ENCODE data around the gene NARS2. TPM values are rescaled to one million over a fixed set of nuclear protein-coding genes. Genes with fewer than 3 reads are reported as not detected.

The NARS2 gene
- total and polyA plus RNA-seq, 5 experiments from 2014 or later, result 9.8 to 17.9 (median 16.1) TPM

DNA sequence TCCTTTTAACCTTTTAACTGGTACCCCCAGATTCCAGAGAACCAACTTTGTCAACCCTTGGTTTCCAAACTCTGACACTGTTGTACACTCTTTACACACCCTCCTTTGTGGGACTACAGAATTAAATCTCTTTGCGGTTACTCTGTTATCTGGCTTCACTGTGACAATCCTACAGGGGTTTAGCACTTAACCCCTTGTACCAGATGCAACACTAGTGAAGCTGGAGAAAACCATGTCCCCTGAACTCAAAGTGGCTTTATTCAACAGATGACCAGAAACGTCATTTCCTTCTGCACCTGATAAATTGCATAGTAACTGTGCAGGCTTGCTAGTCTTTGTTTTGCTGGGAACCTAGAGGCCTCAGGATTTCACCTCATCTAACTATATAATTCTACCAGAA lies 151.4 kb downstream of the NARS2 start:
- Mint-ChIP-seq H3K4me1 (peaks cover 6 to 47% (median 10%) of the 10 kb centered on the region in 4 donors), H3K36me3 (peaks cover 0 to 3% (median 3%) of the 10 kb centered on the region in 3 donors), H3K9me3 (no peaks in the 10 kb centered on the region), H3K4me3 (no peak overlapping the region), H3K27ac (no peak overlapping the region), H3K27me3 (peaks cover 13 to 45% (median 23%) of the 10 kb centered on the region in 5 donors)
- no peak for DNase-seq
- POLR2A ChIA-PET, result no interaction called here
- ATAC-seq, result no peak

DNA sequence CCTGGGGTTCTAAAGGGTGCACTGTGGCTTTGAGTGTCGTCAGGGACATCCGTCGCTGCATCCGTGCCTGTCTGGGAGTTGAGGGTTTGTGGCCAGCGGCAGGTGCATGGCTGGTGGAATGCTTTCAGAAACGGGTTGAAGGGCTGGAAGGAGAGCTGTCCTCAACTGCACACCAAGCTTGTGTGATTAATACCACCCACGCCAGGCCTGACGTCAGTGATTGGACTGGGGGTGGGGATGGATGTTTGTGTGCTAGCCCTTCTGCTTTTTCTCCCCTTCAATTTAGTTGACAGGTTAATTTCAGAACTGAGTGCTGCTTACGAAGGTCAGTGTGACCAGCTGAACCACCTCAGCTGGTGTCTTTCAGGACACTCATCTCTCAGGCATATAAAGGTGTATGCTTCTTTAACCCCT lies 153.9 kb downstream of the NARS2 start:
- H3K4me1 Mint-ChIP-seq, result peaks cover 16 to 54% (median 18%) of the 10 kb centered on the region in 4 donors
- no peak for ATAC-seq

DNA sequence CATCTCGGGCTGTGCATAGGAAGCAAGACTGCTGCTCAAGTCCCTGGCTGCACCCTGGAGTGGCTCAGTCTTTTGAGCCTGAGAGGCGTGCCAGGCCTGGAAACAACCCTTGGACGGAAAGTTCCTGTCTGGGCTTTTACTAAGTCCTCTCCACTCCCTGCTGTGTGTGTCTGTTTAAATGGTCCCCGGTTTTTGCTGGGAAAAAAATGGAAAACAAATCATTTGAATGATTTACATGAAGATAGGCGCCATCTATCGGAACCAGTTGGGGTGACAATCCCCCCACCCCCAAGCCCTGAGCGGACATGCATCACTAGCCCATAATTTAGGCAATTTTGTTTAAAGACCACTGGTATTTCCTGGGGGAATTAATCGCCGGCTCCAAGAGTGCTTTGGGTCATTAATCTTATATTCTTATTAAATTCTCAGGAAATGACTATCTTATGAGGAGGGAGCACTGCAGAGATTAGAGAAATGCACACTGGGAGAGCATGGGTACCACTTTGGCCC lies 154.4 kb downstream of the NARS2 start:
- H3K27ac Mint-ChIP-seq, result peak overlapping the region in 3 of 10 donors; percentile 4 to 40 (median 15)
- DNase-seq (peak in 9 of 10 donors; percentile 9 to 76 (median 35)), ATAC-seq (no peak)
- peaks cover 16 to 55% (median 18%) of the 10 kb centered on the region in 4 donors for H3K4me1 Mint-ChIP-seq
- no peaks in the 10 kb centered on the region for H3K9me3 Mint-ChIP-seq
- peak overlapping the region in 6 of 10 donors; percentile 0 to 70 (median 20) for H3K4me3 Mint-ChIP-seq
- H3K36me3 Mint-ChIP-seq, result no peaks in the 10 kb centered on the region
- H3K27me3 Mint-ChIP-seq, result peaks cover 13 to 45% (median 23%) of the 10 kb centered on the region in 5 donors
- POLR2A ChIA-PET, result interaction anchor here (0.6 kb wide), 1 partner anchor 425 kb away, joined by 3 read pairs; no protein-coding TSS in a partner anchor

More for the DNA sequence above, 153.9 kb downstream of the NARS2 start:
- POLR2A ChIA-PET, result no interaction called here
- H3K4me3 Mint-ChIP-seq, result peak overlapping the region in 2 of 10 donors; percentile 2 to 70
- H3K9me3 Mint-ChIP-seq, result no peaks in the 10 kb centered on the region
- H3K36me3 Mint-ChIP-seq, result peaks cover 0 to 3% (median 0%) of the 10 kb centered on the region in 3 donors
- DNase-seq, result peak in 4 of 10 donors; percentile 1 to 71 (median 21)
- peak overlapping the region in 1 of 10 donors; percentile 4 for H3K27ac Mint-ChIP-seq
- peaks cover 13 to 45% (median 23%) of the 10 kb centered on the region in 5 donors for H3K27me3 Mint-ChIP-seq

DNA sequence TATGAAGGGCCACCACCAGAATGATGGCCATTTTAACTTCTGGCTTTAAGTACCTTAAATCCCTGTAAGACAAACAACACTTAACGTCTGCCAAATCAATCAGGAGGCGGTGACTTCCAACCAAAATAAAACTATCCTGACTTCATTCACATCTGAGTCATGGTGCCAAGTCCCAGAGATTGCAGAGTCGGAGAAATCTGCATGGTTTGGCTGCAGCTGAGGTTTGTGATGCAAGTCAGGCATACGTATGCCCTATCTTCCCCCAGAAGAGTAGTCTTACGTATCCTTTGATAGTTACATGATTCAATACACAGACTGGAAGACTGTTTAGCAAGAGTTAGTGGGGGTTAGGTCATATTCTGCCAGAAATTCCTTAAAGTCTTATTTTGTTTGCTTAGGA lies 155.3 kb downstream of the NARS2 start:
- Mint-ChIP-seq H3K4me3 (peak overlapping the region in 6 of 10 donors; percentile 10 to 89 (median 83)), H3K27ac (peak overlapping the region in 1 of 10 donors; percentile 48), H3K36me3 (no peaks in the 10 kb centered on the region), H3K4me1 (peaks cover 16 to 54% (median 18%) of the 10 kb centered on the region in 4 donors), H3K27me3 (peaks cover 13 to 45% (median 23%) of the 10 kb centered on the region in 5 donors), H3K9me3 (no peaks in the 10 kb centered on the region)
- DNase-seq (no peak), ATAC-seq (no peak)
- POLR2A ChIA-PET, result interaction anchor here (1.1 to 3.6 kb wide), 2 partner anchors 155 to 425 kb away, joined by 3 to 15 read pairs; partner anchors contain the start of genes INTS4 and NARS2

DNA sequence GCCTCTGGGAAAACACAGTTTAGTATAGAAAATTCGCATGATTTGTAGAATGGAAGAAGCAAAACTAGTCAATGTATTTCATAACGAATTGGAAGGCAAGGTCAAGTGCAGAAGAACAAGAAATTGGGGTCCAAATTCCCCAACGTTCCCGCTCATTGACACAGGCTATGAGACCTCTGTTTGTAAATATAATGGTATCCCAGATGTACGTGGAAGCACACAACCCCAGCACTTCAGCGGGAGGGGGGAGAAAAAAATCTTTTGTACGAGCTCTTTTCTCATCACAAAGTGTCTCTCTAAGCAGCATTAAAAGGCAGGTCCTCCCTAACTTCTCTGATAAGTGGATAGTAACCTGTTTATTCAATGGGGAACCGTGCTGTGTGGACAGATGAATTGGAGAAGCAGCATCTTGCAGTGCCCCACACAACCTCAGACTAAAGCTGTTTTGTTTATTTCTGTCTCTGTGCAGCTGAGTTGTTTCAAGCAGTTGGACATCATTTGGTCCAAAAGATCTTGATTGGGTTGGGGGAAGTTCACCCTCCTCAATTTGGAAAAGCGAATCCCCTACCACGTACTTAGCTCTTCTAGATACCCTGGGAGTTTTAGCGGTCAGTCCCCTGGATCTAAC lies 156.0 kb downstream of the NARS2 start:
- no peak for DNase-seq
- POLR2A ChIA-PET, result interaction anchor here (1.1 to 3.6 kb wide), 2 partner anchors 156 to 424 kb away, joined by 3 to 15 read pairs; partner anchors contain the start of genes INTS4 and NARS2
- Mint-ChIP-seq H3K36me3 (no peaks in the 10 kb centered on the region), H3K27ac (peak overlapping the region in 5 of 10 donors; percentile 44 to 84 (median 69)), H3K4me3 (peak overlapping the region; percentile 63 to 89 (median 82)), H3K4me1 (peaks cover 16 to 52% (median 18%) of the 10 kb centered on the region in 4 donors), H3K27me3 (peaks cover 13 to 45% (median 23%) of the 10 kb centered on the region in 5 donors), H3K9me3 (no peaks in the 10 kb centered on the region)
- no peak for ATAC-seq

DNA sequence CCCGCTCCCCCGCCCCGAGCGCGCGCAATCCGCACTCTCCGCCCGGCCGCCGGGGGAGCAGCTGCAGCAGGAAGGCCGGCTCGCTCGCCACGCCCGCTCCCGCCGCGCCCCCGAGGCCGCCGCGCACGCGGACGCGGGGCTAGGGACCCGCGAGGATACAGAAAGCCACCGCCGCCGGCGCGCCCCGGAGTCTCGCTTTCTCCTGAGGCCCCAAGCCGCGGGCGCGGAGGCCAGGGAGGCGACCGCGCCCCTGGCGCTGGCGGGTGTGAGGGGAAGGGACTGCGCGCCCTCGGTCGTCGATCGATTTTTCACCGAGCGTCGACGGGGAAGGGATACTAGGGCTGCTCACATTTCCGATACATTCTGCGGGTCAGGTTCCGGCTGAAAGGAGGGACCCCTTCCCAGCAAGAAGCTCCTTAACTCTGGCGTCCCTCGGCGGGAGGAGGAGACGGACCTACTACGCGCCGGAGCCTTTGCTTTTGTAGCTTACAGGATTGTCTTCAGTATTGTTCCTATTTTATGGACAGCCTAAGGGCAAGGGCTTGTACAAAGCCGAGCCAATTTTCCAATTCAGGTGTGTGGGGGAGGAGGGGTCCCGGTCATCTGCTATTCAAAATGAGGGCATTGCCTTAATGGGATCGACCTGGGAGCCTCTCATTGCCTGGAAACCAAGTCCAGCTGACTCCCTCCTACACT lies 156.6 kb downstream of the NARS2 start:
- ATAC-seq (peak; percentile 67 to 69), DNase-seq (peak; percentile 61 to 83 (median 74))
- H3K27me3 Mint-ChIP-seq, result peaks cover 13 to 45% (median 20%) of the 10 kb centered on the region in 5 donors
- no peaks in the 10 kb centered on the region for H3K36me3 Mint-ChIP-seq
- H3K27ac Mint-ChIP-seq, result peak overlapping the region in 6 of 10 donors; percentile 56 to 84 (median 66)
- peaks cover 16 to 56% (median 18%) of the 10 kb centered on the region in 4 donors for H3K4me1 Mint-ChIP-seq
- POLR2A ChIA-PET, result interaction anchor here (0.6 to 3.6 kb wide), 3 partner anchors 157 to 423 kb away, joined by 3 to 15 read pairs (median 3); partner anchors contain the start of genes INTS4, NARS2 and NDUFC2
- H3K9me3 Mint-ChIP-seq, result no peaks in the 10 kb centered on the region
- peak overlapping the region; percentile 63 to 89 (median 82) for H3K4me3 Mint-ChIP-seq

DNA sequence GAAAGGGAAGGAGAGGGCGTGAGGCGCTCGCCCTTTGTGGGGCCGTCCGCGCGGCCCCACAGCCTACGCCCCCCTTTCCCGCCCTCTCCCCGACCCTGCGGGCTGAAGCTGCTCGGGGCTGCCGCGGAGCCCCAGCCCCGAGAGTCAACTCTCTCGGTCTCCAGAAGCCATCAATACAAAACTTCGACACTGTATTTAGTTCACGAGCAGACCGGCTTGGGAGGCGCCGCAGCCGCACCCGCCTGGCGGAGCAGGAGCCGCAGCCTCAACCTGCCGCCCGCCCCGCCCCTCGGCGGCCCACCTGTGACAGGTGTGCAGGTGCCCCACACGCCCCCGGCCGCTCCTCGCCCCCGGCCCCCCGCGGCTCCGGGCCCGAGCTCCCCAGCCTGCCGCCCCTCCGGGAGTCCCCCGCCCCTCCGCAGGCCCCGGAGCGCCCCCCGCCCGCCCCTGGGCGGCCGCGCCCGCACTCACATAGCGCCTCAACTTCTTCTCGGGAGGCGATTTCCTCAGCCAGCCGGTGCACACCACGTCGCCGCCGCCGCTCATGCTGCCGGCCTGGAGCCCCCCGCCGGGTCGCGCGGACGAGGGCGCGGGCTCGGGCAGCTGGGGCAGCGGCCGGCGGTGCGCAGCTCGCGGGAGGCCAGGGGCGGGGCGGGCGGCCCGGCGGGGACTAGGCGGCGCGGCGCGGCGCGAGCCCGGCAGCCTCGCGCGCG lies 157.3 kb downstream of the NARS2 start, which contains the start of gene GAB2:
Gene GAB2 (minus strand): TSS at position 646 of the 713 bp plus-strand sequence. CDS start 100 bp downstream, at position 546.
- H3K9me3 Mint-ChIP-seq, result no peaks in the 10 kb centered on the region
- no peaks in the 10 kb centered on the region for H3K36me3 Mint-ChIP-seq
- peak in 8 of 10 donors; percentile 14 to 65 (median 31) for DNase-seq
- H3K27ac Mint-ChIP-seq, result peak within 1 kb of the TSS; percentile 56 to 90 (median 85)
- peaks cover 16 to 54% (median 18%) of the 10 kb centered on the region in 4 donors for H3K4me1 Mint-ChIP-seq
- peaks cover 13 to 39% (median 20%) of the 10 kb centered on the region in 5 donors for H3K27me3 Mint-ChIP-seq
- POLR2A ChIA-PET, result interaction anchor here (0.5 to 3.6 kb wide), 4 partner anchors 157 to 338 kb away, joined by 3 to 15 read pairs (median 4); partner anchors contain the start of genes NARS2 and NDUFC2
- peak within 1 kb of the TSS; percentile 82 to 99 (median 92) for H3K4me3 Mint-ChIP-seq
- peak; percentile 37 to 51 for ATAC-seq

DNA sequence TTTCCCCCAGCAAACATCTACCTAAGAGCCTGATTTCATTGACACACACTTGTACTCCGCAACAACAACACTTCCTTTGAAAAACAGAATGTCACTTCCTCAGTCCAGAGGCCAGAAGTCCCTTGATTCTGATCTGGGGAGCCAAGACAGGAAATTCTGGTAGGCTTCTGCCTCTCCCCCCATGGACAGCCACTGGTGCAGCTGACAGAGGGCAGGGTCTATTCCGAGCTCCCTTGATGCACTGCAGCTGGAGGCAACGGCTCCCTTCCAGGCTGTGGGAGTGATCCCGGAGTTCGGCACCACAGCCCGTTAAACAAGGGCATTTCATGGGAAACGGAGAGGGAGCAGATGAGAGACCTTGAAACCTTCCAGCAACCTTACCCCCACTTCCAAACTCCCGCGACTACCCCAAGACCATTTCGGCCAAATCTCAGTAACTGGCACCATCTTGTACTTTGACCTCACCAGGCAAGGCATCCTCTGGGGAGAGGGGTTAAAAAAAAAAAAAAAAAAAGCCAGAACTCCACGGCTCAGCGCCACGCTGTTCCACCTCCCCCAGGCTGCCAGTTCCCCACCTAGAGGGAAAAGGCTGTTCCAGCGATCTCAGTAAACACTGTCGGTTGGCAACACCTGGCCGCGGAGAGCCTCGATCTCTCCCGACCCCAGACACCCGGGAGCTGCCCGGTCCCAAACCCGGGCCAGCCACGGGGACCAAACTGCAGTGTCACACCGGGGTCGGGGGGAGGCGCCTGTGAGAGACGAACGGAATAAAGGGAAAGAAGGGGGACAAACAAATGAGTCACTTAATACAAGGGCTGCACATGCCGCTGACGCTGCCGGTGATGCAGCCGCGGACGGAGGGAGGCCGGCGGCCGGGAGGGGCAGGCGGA lies 158.1 kb downstream of the NARS2 start:
- Mint-ChIP-seq H3K4me3 (peak overlapping the region; percentile 82 to 99 (median 92)), H3K27me3 (peaks cover 13 to 31% (median 16%) of the 10 kb centered on the region in 5 donors), H3K4me1 (peaks cover 16 to 54% (median 18%) of the 10 kb centered on the region in 4 donors), H3K9me3 (no peaks in the 10 kb centered on the region), H3K27ac (peak overlapping the region; percentile 47 to 90 (median 85)), H3K36me3 (no peaks in the 10 kb centered on the region)
- DNase-seq (peak; percentile 52 to 83 (median 62)), ATAC-seq (peak; percentile 56 to 67)
- POLR2A ChIA-PET, result interaction anchor here (0.5 to 3.6 kb wide), 3 partner anchors 158 to 213 kb away, joined by 3 to 15 read pairs (median 5); partner anchors contain the start of gene NARS2

DNA sequence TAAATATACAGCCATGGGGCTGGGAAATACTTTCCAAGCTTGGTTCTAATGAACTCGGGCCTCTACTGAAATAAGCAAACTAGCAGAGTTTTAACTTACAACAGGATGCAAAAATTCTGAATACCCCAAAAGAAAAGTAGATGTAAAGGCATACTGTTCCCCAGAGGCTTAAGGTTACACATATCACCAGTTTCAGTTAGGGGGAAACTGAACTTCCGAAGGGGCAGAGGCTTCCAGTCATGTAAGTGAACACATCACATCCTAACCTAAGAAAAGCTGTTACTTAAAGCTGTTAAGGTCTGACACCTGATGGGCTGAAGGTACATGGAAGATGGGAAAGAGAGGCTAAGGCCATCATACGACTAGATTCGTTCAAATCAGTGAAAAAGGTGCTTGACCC lies 159.3 kb downstream of the NARS2 start:
- H3K4me1 Mint-ChIP-seq, result peaks cover 11 to 45% (median 17%) of the 10 kb centered on the region in 4 donors
- H3K27ac Mint-ChIP-seq, result peak overlapping the region in 1 of 10 donors; percentile 53
- H3K4me3 Mint-ChIP-seq, result peak overlapping the region in 6 of 10 donors; percentile 56 to 92 (median 70)
- no peak for DNase-seq
- ATAC-seq, result no peak
- peaks cover 8 to 19% (median 12%) of the 10 kb centered on the region in 5 donors for H3K27me3 Mint-ChIP-seq
- no peaks in the 10 kb centered on the region for H3K9me3 Mint-ChIP-seq
- H3K36me3 Mint-ChIP-seq, result no peaks in the 10 kb centered on the region
- POLR2A ChIA-PET, result interaction anchor here (0.6 kb wide), 1 partner anchor 149 kb away, joined by 6 read pairs; no protein-coding TSS in a partner anchor

DNA sequence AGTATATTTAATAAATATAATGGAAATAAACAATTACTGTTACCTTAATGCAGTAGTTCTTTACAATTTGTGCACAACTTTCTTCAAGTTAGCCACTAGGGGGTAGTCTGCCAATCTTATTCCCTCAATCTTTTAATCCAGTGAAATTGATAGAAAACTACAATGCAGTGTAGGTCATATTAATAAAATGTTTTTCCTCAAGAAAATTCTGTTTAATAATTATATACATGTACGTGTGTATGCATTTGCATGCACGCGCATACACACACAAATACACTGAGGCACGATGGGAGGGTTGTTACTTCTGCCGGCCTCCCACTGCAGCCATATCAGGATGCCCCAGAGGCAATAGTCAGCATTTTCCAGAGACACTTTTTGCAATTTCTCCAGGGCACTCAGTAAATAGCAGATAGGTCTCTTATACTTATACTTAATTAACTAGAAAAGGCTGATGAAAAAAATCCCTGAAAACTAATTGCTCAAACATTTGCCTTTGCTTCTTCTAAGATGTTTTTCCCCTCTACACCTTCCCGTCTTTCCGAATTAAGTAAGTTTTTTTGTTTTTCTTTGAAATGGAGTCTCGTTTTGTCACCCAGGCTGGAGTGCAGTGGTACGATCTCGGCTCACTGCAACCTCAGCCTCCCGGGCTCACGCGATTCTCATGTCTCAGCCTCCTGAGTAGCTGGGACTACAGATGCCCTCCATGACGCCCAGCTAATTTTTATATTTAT lies 160.2 kb downstream of the NARS2 start:
- no peak overlapping the region for H3K27ac Mint-ChIP-seq
- peaks cover 0 to 5% (median 0%) of the 10 kb centered on the region in 9 donors for H3K9me3 Mint-ChIP-seq
- POLR2A ChIA-PET, result interaction anchor here (0.6 kb wide), 2 partner anchors 149 to 230 kb away, joined by 4 to 6 read pairs; no protein-coding TSS in a partner anchor
- ATAC-seq (no peak), DNase-seq (peak in 2 of 10 donors; percentile 23 to 25)
- peaks cover 10 to 40% (median 16%) of the 10 kb centered on the region in 4 donors for H3K4me1 Mint-ChIP-seq
- peaks cover 3 to 11% (median 8%) of the 10 kb centered on the region in 5 donors for H3K27me3 Mint-ChIP-seq
- H3K36me3 Mint-ChIP-seq, result peaks cover 0 to 3% (median 0%) of the 10 kb centered on the region in 3 donors
- no peak overlapping the region for H3K4me3 Mint-ChIP-seq

Measured in naive thymus-derived CD8-positive, alpha-beta T cell (primary cell).